CD1c-positive myeloid dendritic cell (primary cell): ENCODE measurements around the gene CCDC92.

Experiments used
- DNase-seq: peaks from one replicate; pipeline ENCODE4 v3.0.0-alpha.2; 2016; ENCODE audit errors: extremely low spot score

The CCDC92 gene

DNA sequence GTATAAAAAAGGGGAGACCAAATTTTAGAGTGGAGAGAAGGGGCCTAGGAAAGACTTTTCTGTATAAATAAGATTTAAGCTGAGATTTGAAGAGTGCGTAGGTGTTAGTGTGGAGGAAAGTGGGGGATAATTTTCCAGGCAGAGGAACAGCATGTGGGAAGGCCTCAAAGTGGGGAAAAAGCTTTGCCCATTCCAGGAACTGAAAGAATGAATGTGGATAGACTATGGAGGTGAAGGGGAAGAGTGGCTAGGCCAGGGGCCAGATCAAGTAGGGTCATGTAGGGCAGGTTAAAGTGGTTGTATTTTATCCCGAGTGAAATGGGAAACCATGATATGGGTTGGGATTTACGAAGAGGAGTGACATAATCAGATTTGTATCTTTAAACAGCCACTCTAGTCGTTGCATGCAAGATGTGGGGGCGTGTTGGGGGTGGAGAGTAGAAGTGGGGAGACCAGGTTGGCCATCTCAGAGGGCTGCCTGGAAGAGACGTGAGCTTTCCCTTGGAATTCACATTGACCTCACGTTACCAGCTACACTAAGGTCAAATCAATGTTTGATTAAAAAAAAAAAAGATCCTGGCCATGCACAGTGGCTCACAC lies 3.7 kb upstream of the CCDC92 start:
- DNase-seq = no peak

DNA sequence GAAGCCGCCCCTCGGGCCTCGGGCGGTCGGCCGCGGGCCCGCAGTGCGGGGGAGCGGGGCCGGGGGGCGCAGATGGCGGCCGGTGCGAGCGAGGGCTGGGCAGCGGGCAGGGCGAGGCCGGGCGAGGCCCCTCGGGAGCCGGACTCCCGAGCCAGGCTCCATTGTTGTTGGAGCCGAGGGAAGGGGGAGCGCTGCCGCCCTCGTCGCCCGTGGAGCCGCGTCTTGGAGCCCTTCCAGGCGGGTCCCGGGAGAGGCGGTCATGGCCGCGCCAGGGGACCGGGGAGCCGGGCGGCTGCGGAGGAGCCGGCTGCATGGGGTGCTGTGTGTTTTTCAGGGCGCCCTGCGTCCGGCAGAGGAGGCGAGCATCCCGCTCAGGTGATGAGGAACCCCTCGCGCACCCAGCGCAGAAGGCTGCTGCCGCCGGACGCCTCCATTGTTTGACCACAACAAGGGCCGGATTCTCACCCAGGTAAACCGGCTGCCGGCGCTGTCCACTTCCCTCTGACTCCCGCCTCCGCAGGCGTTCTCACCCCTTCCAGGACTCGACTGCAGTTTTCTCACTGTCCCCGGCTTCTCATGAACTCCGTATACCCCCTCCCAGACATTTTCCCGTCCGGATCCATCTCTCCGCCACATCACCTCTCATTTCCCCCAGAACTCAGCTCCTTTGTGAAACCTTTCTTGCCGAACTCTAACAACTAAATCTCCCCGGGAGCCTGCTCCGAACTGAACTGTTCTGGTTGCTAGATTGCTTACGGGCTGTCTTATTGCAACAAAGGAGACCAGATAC lies 1.1 kb upstream of the CCDC92 start:
- peak; percentile 4 for DNase-seq

DNA sequence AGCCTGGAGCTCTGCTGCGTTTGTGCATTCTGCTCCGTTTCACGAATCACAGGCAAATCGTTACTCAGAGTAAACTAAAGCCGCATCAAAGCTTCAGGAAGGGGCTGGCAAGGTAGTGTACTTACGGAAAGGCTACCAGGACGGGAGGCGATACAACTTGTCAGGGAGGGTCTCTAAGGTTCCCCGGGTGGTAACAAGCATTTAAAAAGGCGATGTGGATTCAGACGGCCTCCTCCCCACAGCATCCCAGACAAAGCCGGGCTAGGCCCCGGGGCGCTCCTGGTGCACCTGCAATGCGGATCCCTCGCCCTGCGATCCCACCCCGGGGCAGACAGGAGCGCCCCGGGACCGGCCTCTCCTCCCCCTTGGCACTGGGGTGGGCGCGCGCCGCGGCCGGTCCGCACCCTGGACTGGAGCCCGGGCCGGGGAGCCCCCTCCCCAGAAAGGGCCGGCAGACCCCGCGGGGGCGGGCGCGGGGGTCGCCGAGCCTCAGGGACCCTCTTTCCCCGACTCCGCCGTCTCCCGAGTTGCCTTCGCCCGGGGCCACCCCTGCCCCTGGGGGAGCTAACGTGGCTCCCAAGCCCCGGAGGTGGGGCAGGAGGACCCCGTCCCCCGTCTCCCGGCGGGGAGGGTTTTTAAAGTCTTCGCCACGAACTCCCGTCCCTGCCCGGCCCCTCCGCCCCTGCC lies 718 bp downstream of the CCDC92 start:
- no peak for DNase-seq

DNA sequence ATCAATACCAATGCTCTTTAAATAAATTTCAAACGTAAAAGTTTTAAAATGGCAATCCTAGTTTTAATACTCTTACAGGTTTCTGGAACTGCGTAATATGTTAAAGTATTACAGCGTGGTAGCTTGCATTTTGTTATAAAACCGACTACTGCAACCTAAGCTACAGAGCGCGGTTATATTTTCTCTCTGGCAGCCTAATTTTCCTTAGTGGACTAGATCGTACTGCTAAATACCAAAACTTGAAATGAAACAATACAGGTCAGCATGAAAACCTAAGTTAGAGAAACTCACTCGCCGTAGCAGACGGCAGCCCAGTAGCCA lies 1.2 kb downstream of the CCDC92 start:
- DNase-seq = peak; percentile 21

GRCh38 chr12:123967121-123967586 lies 5.5 kb downstream of the CCDC92 start:
- no peak for DNase-seq

GRCh38 chr12:123966596-123966995 lies 6.0 kb downstream of the CCDC92 start:
- DNase-seq = no peak

GRCh38 chr12:123965382-123965781 lies 7.2 kb downstream of the CCDC92 start:
- DNase-seq = no peak

DNA sequence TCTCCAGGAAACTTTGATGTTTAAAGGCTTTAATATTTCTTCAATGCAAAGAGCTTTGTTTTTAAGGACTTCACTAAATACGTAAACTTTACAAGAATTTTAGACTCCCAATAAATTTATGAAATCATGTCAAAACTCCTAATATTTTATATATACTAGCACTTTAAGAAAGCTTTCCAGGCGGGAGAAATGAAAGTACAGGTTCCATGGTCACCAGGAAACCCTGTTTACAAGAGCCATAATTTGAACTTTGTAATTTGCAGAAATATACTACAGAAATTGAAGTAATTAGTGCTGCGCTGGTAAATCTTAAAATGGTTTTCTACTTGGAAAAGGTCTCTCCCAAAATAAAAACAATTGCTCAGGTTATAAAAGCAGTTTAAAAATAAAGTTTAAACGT lies 8.8 kb downstream of the CCDC92 start:
- DNase-seq = no peak

DNA sequence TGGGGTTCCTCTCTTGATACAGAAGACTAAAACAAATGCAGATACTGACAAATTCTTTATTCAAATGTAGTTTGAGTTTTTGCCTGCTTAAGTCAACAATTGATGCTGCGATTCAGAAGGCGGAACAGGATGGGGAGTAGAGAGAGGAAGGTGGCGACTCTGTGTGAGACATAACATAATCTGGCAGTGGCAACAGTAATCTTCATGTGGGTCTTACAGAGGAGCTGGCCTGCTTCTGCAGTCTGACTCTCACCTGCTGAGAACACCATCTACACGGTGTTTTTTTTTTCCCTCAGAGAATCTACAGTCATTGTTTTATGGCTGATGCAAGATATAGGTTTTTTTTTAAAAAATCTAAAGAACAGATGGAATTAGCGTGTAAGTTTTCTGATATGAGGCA lies 10.1 kb downstream of the CCDC92 start:
- DNase-seq = no peak

- no peak for DNase-seq
Observed at GRCh38 chr12:123961585-123962345, 10.9 kb downstream of the CCDC92 start.

- DNase-seq = no peak
Observed at GRCh38 chr12:123960856-123961255, 11.8 kb downstream of the CCDC92 start.

- no peak for DNase-seq
Observed at GRCh38 chr12:123960029-123960735, 12.4 kb downstream of the CCDC92 start.

DNA sequence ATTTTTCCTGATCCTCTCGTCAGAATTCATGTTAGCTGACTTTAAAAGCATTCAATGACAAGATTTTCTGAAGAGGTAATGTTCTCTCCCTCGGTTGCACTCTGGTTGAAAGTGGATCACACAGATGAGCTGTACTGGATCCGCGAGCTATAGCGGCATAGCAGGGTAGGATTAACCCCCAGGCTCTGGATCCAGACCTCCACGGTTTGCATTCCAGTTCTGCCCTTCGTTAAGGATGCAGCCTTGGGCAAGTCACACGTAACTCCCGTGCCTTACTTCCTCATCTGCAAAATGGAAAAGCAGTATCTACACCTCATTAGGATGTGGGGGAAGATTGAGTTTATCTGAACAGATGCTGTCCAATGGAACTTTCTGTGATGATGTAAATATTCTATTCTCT lies 13.8 kb downstream of the CCDC92 start:
- no peak for DNase-seq

- DNase-seq = no peak
Observed at GRCh38 chr12:123958462-123958861, 14.2 kb downstream of the CCDC92 start.

- no peak for DNase-seq
Observed at GRCh38 chr12:123957196-123957595, 15.4 kb downstream of the CCDC92 start.

GRCh38 chr12:123956249-123956648 lies 16.4 kb downstream of the CCDC92 start:
- no peak for DNase-seq

- no peak for DNase-seq
Observed at GRCh38 chr12:123954647-123955350, 17.8 kb downstream of the CCDC92 start.

DNA sequence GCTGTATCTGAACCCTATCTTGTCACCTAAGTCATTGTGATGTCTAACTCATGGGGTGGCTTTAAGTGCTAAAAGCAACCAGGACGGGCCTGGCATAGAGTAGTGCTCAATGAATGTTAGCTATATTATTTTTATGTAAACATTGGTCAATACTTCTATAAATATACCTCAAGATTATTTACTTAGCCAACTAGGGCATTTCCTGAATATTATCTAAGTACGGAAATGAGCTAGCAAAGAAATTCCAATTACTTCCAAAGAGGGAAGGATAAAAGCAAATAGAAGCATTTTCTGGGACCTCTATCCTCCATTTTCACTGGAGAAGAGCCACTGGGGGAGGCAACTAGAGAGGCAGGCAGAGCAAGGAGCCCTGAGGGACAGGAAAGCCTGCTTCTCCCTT lies 20.6 kb downstream of the CCDC92 start:
- DNase-seq = no peak

DNA sequence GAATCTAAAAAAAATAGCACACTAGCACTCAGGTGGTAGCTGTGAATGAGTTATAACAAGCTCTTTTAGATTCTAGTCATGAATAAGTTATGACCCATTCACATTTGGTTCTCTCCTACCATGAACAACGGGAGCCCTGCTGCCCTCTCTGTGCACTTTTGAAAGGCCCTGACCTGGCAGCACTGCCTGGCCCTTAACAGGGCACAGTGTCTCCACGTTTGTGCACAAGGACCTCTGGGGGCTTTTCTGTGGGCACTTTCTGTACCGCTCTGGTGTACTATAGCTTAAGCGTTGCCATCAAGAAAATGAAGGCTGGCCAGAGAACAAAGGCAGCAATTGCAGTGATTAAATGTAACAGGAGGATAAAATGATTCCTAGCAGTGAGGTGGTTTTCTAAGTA lies 21.2 kb downstream of the CCDC92 start:
- DNase-seq = no peak

GRCh38 chr12:123950476-123951349 lies 21.9 kb downstream of the CCDC92 start:
- no peak for DNase-seq
